GM19324 (cell line): ENCODE results near the gene LY6G6C.

Experiments used
- ATAC-seq: cut with Tn5 transposase; IDR thresholded peaks from one replicate; pipeline ENCODE4 v1.9.1; 2021; ENCODE audit warnings: mild to moderate bottlenecking, moderate library complexity; ENCODE audit not compliant: unreplicated experiment, low FRiP score

Gene LY6G6C

GRCh38 chr6:31721351-31722020 is at the start of gene LY6G6C:
Gene LY6G6C (minus strand): TSS chr6:31721746. CDS start chr6:31721679, 67 bp downstream.
- ATAC-seq, result no peak

GRCh38 chr6:31770860-31771259 is 49.3 kb upstream of the LY6G6C start:
- ATAC-seq, result no peak

GRCh38 chr6:31769684-31770371 is 48.3 kb upstream of the LY6G6C start:
- ATAC-seq, result no peak

- ATAC-seq, result no peak
Measured at GRCh38 chr6:31768363-31769257, 47.1 kb upstream of the LY6G6C start.

- ATAC-seq, result no peak
Measured at GRCh38 chr6:31767096-31767645, 45.6 kb upstream of the LY6G6C start.

- no peak for ATAC-seq
Measured at GRCh38 chr6:31765910-31766794, 44.6 kb upstream of the LY6G6C start.

- no peak for ATAC-seq
Measured at GRCh38 chr6:31765559-31765909, 44.0 kb upstream of the LY6G6C start.

- no peak for ATAC-seq
Measured at GRCh38 chr6:31764198-31764597, 42.7 kb upstream of the LY6G6C start.

GRCh38 chr6:31763619-31763940 is 42.0 kb upstream of the LY6G6C start:
- no peak for ATAC-seq

GRCh38 chr6:31762878-31763618 is 41.5 kb upstream of the LY6G6C start:
- ATAC-seq, result no peak

- ATAC-seq, result no peak
Measured at GRCh38 chr6:31762356-31762755, 40.8 kb upstream of the LY6G6C start, which contains the start of gene SAPCD1. Gene SAPCD1 (plus strand): TSS chr6:31762656. CDS start chr6:31763055, 399 bp downstream.

- no peak for ATAC-seq
Measured at GRCh38 chr6:31761343-31761742, 39.8 kb upstream of the LY6G6C start.

GRCh38 chr6:31760790-31761189 is 39.2 kb upstream of the LY6G6C start:
- no peak for ATAC-seq

GRCh38 chr6:31758281-31758680 is 36.7 kb upstream of the LY6G6C start:
- no peak for ATAC-seq

GRCh38 chr6:31752739-31753319 is 31.3 kb upstream of the LY6G6C start:
- no peak for ATAC-seq

- ATAC-seq, result no peak
Measured at GRCh38 chr6:31750411-31751022, 29.0 kb upstream of the LY6G6C start.

- no peak for ATAC-seq
Measured at GRCh38 chr6:31749301-31750036, 27.9 kb upstream of the LY6G6C start.

GRCh38 chr6:31744422-31744821 is 22.9 kb upstream of the LY6G6C start:
- no peak for ATAC-seq
